ENCODE measurements around the gene LIN28A.
A peak's percentile ranks its signal among the peaks of the same experiment; 100 is the strongest.

Gene LIN28A

DNA sequence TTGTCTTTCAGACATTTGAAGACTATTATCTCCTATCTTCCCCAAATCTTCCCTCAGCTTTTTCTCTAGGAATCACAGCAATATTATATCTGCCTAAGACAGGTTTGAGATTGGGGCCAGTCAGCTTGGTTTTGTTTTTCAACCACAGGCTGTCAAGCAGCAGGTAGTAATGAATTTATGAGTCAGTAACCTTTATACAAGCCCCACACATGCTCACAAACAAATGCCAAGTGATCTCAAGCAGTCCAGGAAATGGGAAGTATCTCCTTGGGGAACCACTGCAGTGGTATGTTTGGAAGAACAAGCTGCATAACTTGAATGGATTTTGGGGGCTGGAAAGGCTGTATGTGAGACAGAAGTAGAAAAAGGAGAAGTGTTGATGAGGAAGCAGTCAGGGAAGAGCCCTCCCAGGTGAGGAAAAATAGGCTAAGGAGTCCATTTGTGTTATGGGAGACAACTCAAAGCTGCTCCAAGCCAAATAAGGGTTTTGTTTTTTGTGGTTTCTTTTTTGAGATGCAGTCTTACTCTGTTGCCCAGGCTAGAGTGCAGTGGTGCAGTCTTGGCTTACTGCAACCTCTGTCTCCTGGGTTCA lies 23.6 kb downstream of the LIN28A start:
- DNase-seq (ENCODE audit: low spot score): no peak

DNA sequence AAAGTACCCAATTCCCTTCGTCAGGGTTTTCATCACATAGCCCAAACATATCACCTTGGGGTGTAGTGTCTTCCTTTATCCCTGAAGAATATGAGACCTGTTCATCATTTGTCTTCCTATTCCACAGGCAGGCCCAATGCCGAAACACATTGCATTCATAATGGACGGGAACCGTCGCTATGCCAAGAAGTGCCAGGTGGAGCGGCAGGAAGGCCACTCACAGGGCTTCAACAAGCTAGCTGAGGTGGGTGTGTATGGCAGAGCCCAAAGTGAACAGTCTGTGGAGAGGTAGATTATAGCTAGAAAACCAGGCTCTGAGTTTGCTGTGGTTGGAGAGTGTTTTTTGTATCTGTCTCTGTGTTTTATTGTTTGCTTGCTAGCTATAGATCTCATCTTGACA lies 27.4 kb downstream of the LIN28A start:
- no peak for DNase-seq (ENCODE audit: low spot score)

GRCh38 chr1:26440259-26440658 lies 29.6 kb downstream of the LIN28A start:
- no peak for DNase-seq (ENCODE audit: low spot score)

GRCh38 chr1:26449868-26450267 lies 39.3 kb downstream of the LIN28A start:
- no peak for DNase-seq (ENCODE audit: low spot score)

GRCh38 chr1:26450908-26451307 lies 40.3 kb downstream of the LIN28A start:
- no peak for DNase-seq (ENCODE audit: low spot score)

DNA sequence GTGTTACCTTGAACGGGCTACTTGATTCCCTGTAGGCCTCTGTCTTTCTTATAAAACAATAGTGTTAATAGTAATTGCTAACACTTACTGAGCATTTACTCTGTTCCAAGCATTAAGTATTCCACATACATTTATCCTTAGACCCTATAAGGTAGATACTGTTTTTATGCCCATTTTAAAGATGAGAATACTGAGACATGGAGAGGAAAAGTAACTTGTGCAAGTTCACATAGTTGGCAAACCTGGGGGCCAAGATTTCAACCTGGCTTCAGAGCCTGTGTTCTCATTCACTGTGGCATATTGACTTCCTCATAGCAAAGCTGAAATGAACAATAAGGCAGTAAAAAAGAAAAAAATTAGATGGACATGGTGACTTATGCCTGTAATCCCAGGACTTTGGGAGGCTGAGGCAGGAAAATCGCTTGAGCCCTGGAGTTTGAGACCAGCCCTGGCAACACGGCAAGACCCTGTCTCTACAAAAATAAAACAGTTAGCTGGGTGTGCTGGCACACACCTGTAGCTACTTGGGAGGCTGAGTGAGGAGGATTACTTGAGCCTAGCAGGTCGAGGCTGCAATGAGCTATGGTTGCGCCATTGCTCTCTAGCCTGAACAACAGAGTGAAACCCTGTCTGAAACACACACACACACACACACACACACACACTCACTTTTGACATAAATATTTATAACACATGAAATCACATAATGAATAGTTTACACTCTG lies 42.0 kb downstream of the LIN28A start:
- no peak for DNase-seq (ENCODE audit: low spot score)

DNA sequence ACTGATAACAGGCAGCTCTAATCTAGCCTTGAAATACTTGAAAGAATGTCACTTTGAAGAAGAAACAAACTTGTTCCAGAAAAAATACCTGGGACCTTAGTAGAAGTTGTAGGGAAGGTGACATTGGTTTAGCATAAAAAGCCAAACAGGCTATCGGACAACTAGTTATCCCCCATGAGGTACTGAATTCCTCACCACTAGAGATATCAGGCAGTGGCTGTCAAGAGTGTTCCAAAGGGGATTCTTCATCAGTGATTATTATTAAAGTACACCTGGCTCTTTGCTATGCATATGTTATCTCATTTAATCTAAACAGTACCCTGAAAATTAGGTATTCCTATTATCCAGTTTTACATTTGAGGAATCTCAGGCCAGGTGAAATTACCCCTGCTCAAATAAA lies 48.5 kb downstream of the LIN28A start:
- DNase-seq (ENCODE audit: low spot score): no peak

GRCh38 chr1:26459573-26460031 lies 49.0 kb downstream of the LIN28A start:
- no peak for DNase-seq (ENCODE audit: low spot score)

- no peak for DNase-seq (ENCODE audit: low spot score)
Measured at GRCh38 chr1:26468911-26469310, 58.3 kb downstream of the LIN28A start.

DNA sequence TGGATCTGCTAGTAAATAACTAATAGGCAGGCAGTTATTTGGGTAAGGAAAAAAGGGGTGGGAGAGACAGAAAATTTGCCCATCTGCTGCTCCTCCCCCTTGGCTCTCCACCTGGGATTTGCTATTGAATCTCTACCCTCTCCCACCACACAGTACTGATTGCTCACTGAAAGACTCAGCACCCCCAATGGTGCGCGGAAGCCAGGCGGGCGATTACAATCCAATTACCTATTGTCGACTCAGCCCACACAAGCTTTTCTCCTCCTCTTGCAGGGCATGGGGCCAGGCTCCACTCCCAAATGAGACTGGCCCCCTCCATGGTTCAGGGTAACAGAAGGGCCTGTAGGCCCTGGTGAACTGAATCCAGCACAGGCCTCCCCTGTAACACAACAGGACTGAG lies 58.9 kb downstream of the LIN28A start:
- DNase-seq (ENCODE audit: low spot score): no peak

DNA sequence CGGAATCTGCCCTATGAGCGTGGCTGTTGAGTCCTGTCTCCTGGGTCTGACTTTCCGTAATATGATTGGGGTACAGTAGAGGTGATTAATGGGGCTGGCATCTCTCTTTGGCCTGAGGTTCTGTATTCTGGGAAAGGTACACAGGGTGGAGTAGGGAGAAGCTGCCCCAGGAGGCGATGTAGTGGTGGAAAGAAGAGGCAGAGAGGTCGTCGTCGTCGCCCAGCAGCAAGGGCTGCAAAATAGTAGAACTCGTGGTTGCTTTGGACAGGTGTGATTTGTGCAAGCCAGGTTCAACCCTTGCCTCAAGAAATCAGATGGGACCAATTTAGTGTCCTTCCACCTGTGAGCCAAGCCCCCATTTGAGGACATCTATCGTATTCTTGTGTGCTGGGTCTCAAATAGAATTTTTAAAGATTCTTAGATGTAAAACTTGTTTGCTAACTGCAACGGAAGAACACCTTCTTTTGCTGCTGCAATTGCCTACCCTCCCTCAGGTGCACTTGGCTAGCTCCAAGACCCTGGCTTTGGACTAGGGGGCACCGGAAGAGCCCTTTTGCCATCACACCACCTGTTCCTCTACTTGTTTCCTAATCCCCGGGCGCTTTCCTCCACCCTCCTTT lies 60.4 kb downstream of the LIN28A start:
- no peak for DNase-seq (ENCODE audit: low spot score)

DNA sequence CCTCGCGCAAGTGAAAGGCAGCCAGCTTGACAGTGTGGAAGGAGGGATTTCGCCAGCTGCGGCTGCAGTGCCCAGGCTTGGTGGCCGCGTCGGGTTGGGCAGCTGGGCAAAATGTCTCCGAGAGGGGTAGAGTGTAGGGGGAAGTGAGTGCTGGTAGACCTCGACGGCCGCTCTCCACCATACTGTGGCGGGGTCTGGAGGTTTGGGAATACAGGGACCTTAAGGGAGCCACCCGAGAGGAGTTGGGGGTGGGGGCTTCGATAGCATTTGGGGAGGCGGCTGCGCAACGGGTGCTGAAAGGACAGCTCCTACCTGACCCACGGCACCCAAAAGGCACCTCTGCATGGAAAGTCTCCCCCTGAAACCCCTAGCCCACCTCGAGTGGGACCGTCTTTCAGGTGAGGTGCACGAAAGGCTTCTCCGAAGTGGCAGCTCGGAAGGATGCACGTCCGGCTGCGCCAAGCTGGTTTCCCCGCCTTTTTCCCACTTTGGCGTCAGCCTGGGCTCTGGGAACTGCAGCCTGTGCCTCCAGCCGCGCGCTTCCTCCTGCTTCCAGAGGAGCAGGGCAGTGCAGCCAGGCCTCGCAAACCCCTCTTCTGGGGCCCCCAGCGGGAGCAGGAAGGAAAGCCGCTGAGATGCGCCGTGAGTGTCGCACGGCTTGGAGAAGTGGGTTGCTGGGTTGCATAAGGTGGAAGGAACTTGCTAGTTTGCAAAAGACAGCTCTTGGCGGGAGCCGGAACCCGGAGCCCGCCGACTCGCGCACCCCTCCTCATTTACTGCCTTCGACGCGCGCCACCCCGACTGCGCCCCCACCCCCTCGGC lies 61.1 kb downstream of the LIN28A start:
- DNase-seq (ENCODE audit: low spot score): peak; percentile 46

- DNase-seq (ENCODE audit: low spot score): peak; percentile 65
Measured at GRCh38 chr1:26472320-26472900, 61.8 kb downstream of the LIN28A start, which contains the start of gene HMGN2. HMGN2 (plus strand) TSS chr1:26472440; CDS start chr1:26472613, 173 bp downstream.

DNA sequence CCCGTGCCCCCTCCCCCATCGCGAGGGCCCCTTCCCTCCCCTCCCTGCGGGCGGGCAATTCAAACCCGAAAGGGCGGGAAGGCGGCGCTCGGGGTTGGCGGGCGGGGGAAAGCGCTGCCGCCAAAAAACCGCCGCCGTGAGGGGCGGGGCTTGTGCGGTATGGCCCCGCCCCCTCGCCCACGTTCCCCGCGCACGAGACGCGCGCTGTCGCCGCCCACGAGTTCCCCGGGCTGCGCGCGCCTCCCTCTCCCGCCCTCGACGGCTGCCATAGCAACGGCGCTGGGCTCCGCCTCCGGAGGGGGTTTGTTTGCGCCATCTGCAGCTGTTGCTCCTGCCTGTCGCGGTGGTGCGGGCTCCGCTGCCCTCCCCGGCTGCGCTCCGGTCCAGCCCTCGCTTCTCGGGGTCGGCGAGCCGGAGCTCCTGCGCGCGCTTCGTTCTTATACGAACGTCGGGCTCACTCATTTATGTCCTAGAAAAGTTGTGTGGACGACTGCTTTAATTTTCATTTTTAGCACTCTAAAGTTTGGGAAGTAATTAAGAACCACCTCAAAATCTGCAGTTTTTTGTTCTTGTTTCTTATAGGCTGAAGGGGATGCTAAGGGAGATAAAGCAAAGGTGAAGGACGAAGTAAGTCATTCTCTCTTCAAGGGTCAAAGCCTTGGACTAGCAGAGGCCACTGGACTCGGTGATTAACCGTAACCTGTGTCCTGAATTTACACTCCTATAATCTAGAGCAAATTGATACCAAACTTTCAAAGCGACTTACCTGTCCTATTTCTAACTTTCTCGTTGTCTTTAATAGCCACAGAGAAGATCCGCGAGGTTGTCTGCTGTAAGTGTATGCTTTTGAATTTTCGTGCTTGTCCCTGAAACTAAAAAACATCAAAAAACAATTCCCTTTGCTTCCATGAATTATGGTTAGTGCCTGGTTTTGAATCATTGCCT lies 62.6 kb downstream of the LIN28A start:
- peak; percentile 84 for DNase-seq (ENCODE audit: low spot score)

GRCh38 chr1:26474818-26475217 lies 64.2 kb downstream of the LIN28A start:
- no peak for DNase-seq (ENCODE audit: low spot score)

DNA sequence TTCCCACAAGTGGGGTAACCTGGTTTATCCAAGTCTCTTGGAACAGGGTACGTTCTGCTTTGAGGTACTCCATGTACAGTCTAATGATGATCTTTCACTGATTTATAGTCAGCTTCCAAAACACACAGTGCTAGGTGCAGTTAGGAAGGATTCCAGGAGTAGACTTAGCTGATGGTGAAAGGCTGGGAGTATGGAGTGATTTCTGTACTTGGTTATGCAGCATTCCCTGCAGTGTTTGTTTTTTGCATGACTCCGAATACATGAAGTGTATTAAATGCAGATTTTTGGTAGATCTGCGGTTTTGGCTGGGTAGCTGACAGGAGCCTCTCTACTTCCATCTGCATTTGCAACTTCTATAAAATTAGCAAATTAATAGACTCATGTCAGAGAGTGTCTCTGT lies 65.4 kb downstream of the LIN28A start:
- DNase-seq (ENCODE audit: low spot score): no peak

DNA sequence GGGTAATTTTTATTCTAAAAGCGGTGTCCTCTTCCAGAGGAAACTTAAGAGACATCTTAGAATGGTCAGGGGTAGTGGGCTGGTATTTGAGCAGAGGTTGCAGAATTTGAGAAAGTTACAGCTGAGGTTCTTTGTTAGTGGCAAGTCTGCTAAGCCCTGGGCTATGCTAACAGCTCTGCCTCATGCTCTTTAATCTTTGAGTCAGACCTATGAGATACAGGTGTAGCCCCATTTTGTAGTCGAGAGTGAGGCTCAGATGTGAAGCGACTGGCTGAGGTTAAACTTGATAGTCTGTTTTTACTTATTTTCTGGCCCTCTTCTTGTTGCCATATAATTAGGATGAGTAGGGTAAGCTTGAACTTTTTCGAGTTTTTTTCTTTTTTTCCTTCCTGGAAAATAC lies 66.3 kb downstream of the LIN28A start:
- DNase-seq (ENCODE audit: low spot score): no peak

- no peak for DNase-seq (ENCODE audit: low spot score)
Measured at GRCh38 chr1:26477446-26478152, 67.0 kb downstream of the LIN28A start.

GRCh38 chr1:26478159-26478558 lies 67.5 kb downstream of the LIN28A start:
- no peak for DNase-seq (ENCODE audit: low spot score)

GRCh38 chr1:26478988-26479387 lies 68.4 kb downstream of the LIN28A start:
- no peak for DNase-seq (ENCODE audit: low spot score)

All from kidney capillary endothelial cell (primary cell).